PC-3 (cell line): ENCODE measurements around the gene PRH2.

Experiments
- CTCF ChIP-seq: fragments of 300-600 bp; sonication (generic); conservative IDR thresholded peaks from 2 replicates; pipeline ENCODE4 v1.5.1; 2017; ENCODE audit warnings: antibody characterized with exemption, low read depth, mild to moderate bottlenecking, low read length
- EZH2 ChIP-seq: fragments of 300-600 bp; sonication (generic); IDR thresholded peaks from one replicate; pipeline ENCODE4 v1.6.1; 2017; ENCODE audit warnings: antibody characterized with exemption, mild to moderate bottlenecking, low read length; ENCODE audit not compliant: unreplicated experiment
- EZH2phosphoT487 ChIP-seq: fragments of 300-600 bp; sonication (generic); IDR thresholded peaks from 2 replicates; pipeline ENCODE4 v1.6.1; 2018; ENCODE audit warnings: mild to moderate bottlenecking, antibody characterized with exemption, low read length, borderline replicate concordance

GRCh38 chr12:10956085-10956484, 27.0 kb downstream of the PRH2 start:
- TF ChIP-seq EZH2phosphoT487 (no peak), CTCF (no peak), EZH2 (no peak)
